CD14-positive monocyte (primary cell): ENCODE data around the gene NOL8. TPM values are rescaled to one million over a fixed set of nuclear protein-coding genes. Genes with fewer than 3 reads are reported as not detected.

ENCODE experiments used
- DNase-seq, 3 donors: peaks; one replicate each; pipeline ENCODE4 v3.0.0-alpha.2; 2011 to 2022
- H2AFZ ChIP-seq: 2 replicates; pipeline ENCODE4 v1.6.0; 2012; ENCODE audit warnings: mild to moderate bottlenecking, low read depth, low read length, inconsistent platforms; ENCODE audit not compliant: insufficient read depth, poor library complexity, severe bottlenecking
- H3K27ac ChIP-seq, 2 donors: 1 replicate in 1 of 2; 2 replicates in 1 of 2; pipeline ENCODE4 v1.5.1; 2012 to 2013; ENCODE audit warnings: low read length in 2 of 2, control low read depth in 1 of 2, inconsistent platforms in 1 of 2, low read depth in 1 of 2, mild to moderate bottlenecking in 1 of 2
- H3K27me3 ChIP-seq, 2 donors: one replicate each; pipeline versions ENCODE4 v1.6.0 to v1.6.1; 2011 to 2013; ENCODE audit warnings: low read length in 2 of 2; ENCODE audit not compliant: control insufficient read depth in 2 of 2, insufficient read depth in 2 of 2
- H3K36me3 ChIP-seq, 2 donors: replicated peaks in 1 of 2; 1 replicate in 1 of 2; 2 replicates in 1 of 2; pipeline versions ENCODE4 v1.5.1 to v1.6.1; 2012 to 2013; ENCODE audit warnings: low read length in 2 of 2, control low read depth in 1 of 2, inconsistent platforms in 1 of 2, mild to moderate bottlenecking in 1 of 2; ENCODE audit not compliant: insufficient read depth in 2 of 2, control insufficient read depth in 1 of 2
- H3K4me1 ChIP-seq, 2 donors: 1 replicate in 1 of 2; 2 replicates in 1 of 2; pipeline versions ENCODE4 v1.5.1 to v1.6.1; 2012 to 2013; ENCODE audit warnings: low read length in 2 of 2, control low read depth in 1 of 2, inconsistent platforms in 1 of 2, mild to moderate bottlenecking in 1 of 2, moderate library complexity in 1 of 2; ENCODE audit not compliant: insufficient read depth in 2 of 2, control insufficient read depth in 1 of 2
- H3K4me2 ChIP-seq: replicated peaks from 2 replicates; pipeline ENCODE3; 2012; ENCODE audit warnings: low read length, moderate library complexity, mild to moderate bottlenecking; ENCODE audit not compliant: poor library complexity, severe bottlenecking; ENCODE audit errors: extremely low read depth
- H3K4me3 ChIP-seq, 3 experiments: fragments of 200-600 bp in 1 of 3; sonication (generic) in 1 of 3; replicated peaks in 1 of 3; 1 replicate in 2 of 3; 2 replicates in 1 of 3; pipeline ENCODE4 v1.5.1; 2011 to 2013; ENCODE audit warnings: low read length in 3 of 3, mild to moderate bottlenecking in 3 of 3, control low read depth in 2 of 3, low read depth in 2 of 3, inconsistent platforms in 1 of 3, moderate library complexity in 1 of 3
- H3K79me2 ChIP-seq: 2 replicates; pipeline ENCODE4 v1.6.0; 2012; ENCODE audit warnings: mild to moderate bottlenecking, control low read depth, inconsistent platforms, low read length, moderate library complexity; ENCODE audit not compliant: insufficient read depth
- H3K9ac ChIP-seq: 2 replicates; pipeline ENCODE4 v1.6.0; 2017; ENCODE audit warnings: low read length, mild to moderate bottlenecking; ENCODE audit not compliant: insufficient read depth, poor library complexity, severe bottlenecking
- H3K9me3 ChIP-seq, 2 donors: replicated peaks in 1 of 2; 1 replicate in 1 of 2; 2 replicates in 1 of 2; pipeline versions ENCODE4 v1.5.1 to v1.6.1; 2012 to 2013; ENCODE audit warnings: low read length in 2 of 2, control low read depth in 1 of 2; ENCODE audit not compliant: control insufficient read depth in 1 of 2, insufficient read depth in 1 of 2
- H4K20me1 ChIP-seq: 2 replicates; pipeline ENCODE4 v1.6.0; 2012; ENCODE audit warnings: mild to moderate bottlenecking, low read length, control low read depth, moderate library complexity; ENCODE audit not compliant: insufficient read depth
- H3K27ac Mint-ChIP-seq, 7 donors: one replicate each; pipeline ENCODE4 v1.8.0; 2020; ENCODE audit warnings: mild to moderate bottlenecking in 7 of 7, mixed read lengths in 7 of 7, moderate library complexity in 6 of 7, inconsistent platforms in 2 of 7
- H3K27me3 Mint-ChIP-seq, 3 donors: one replicate each; pipeline ENCODE4 v1.8.0; 2021 to 2022; ENCODE audit warnings: low read depth in 3 of 3, mild to moderate bottlenecking in 3 of 3, mixed read lengths in 3 of 3, moderate library complexity in 3 of 3, inconsistent platforms in 1 of 3
- H3K36me3 Mint-ChIP-seq, 2 donors: one replicate each; pipeline ENCODE4 v1.8.0; 2020; ENCODE audit warnings: mixed read lengths in 2 of 2, inconsistent platforms in 1 of 2, mild to moderate bottlenecking in 1 of 2
- H3K4me1 Mint-ChIP-seq: one replicate; pipeline ENCODE4 v1.8.0; 2020; ENCODE audit warnings: mild to moderate bottlenecking, mixed read lengths
- H3K4me3 Mint-ChIP-seq, 2 donors: one replicate each; pipeline ENCODE4 v1.8.0; 2020; ENCODE audit warnings: mild to moderate bottlenecking in 2 of 2, mixed read lengths in 2 of 2, moderate library complexity in 1 of 2
- H3K9me3 Mint-ChIP-seq, 7 donors: one replicate each; pipeline ENCODE4 v1.8.0; 2020 to 2022; ENCODE audit warnings: mixed read lengths in 7 of 7, mild to moderate bottlenecking in 6 of 7, moderate library complexity in 6 of 7, inconsistent platforms in 2 of 7
- CTCF ChIP-seq: fragments of 200-600 bp; IDR thresholded peaks from one replicate; pipeline ENCODE4 v1.8.0; 2022; ENCODE audit warnings: antibody characterized with exemption, mild to moderate bottlenecking
- WGBS: methylation state at CpG from one replicate; pipeline ENCODE4 v1.1.5; 2013; ENCODE audit warnings: missing lambda C conversion rate; ENCODE audit not compliant: insufficient coverage; 5-methylcytosine and 5-hydroxymethylcytosine counted together
- intact Hi-C, 2 donors: fragments of 100-400 bp; cut with micrococcal nuclease; formaldehyde crosslinking; loops; one replicate each; pipeline versions ENCODE4 v1.15.0 to v1.15.1; 2023
- polyA plus RNA-seq, 3 donors: library from polyadenylated mRNA; depleted of rRNA in 1 of 3; unstranded in 2 of 3; stranded (reverse) in 1 of 3; fragments of 300-500 nt in 2 of 3; fragments of >200 nt in 1 of 3; fragmentation: Illumina TruSeq in 2 of 3; gene quantifications; 1 replicate in 2 of 3; 2 replicates in 1 of 3; pipeline ENCODE4 v1.2.3, GENCODE V29; 2012 to 2021

NOL8 gene
- polyA plus RNA-seq, 3 donors, result 2.9 to 22.0 (median 8.8) TPM

- Mint-ChIP-seq H3K27me3 (no peaks in the 10 kb centered on the region), H3K9me3 (peaks cover 0 to 6% (median 2%) of the 10 kb centered on the region in 7 donors), H3K4me1 (no peaks in the 10 kb centered on the region), H3K36me3 (peaks cover 24 to 40% of the 10 kb centered on the region in 2 donors), H3K27ac (peak overlapping the region in 1 of 7 donors; percentile 33), H3K4me3 (no peak overlapping the region)
- intact Hi-C loops, result no loop called here
- 89% methylated on average over 1 of the region's 1 CpG for WGBS
- no peak overlapping the region for H3K27ac ChIP-seq
- no peaks in the 10 kb centered on the region for H3K9me3 ChIP-seq
- DNase-seq, result no peak
- no peak overlapping the region for H3K4me2 ChIP-seq
- no peaks in the 10 kb centered on the region for H4K20me1 ChIP-seq
- H2AFZ ChIP-seq, result no peak overlapping the region
- H3K36me3 ChIP-seq, result peaks cover 3 to 42% of the 10 kb centered on the region in 2 donors
- H3K79me2 ChIP-seq, result no peaks in the 10 kb centered on the region
- TF ChIP-seq CTCF, result no peak
- H3K4me1 ChIP-seq, result no peaks in the 10 kb centered on the region
- H3K27me3 ChIP-seq, result no peaks in the 10 kb centered on the region
- H3K4me3 ChIP-seq, result no peak overlapping the region
- H3K9ac ChIP-seq, result no peak overlapping the region
Measured at GRCh38 chr9:92341578-92341977, 16.4 kb upstream of the NOL8 start.

- Histone ChIP-seq H3K4me2 (no peak overlapping the region), H3K4me3 (no peak overlapping the region), H2AFZ (no peak overlapping the region), H3K27ac (no peak overlapping the region), H3K27me3 (no peaks in the 10 kb centered on the region), H3K9ac (no peak overlapping the region), H3K79me2 (peaks cover 4% of the 10 kb centered on the region), H4K20me1 (no peaks in the 10 kb centered on the region), H3K9me3 (no peaks in the 10 kb centered on the region), H3K36me3 (peaks cover 3 to 29% of the 10 kb centered on the region in 2 donors), H3K4me1 (no peaks in the 10 kb centered on the region)
- H3K36me3 Mint-ChIP-seq, result peaks cover 10 to 38% of the 10 kb centered on the region in 2 donors
- intact Hi-C loops, result no loop called here
- peaks cover 0 to 2% (median 0%) of the 10 kb centered on the region in 3 donors for H3K27me3 Mint-ChIP-seq
- no peak for DNase-seq
- no peaks in the 10 kb centered on the region for H3K9me3 Mint-ChIP-seq
- peaks cover 1% of the 10 kb centered on the region for H3K4me1 Mint-ChIP-seq
- 94% methylated on average over 2 of the region's 2 CpGs for WGBS
- no peak for TF ChIP-seq CTCF
- H3K27ac Mint-ChIP-seq, result peak overlapping the region in 1 of 7 donors; percentile 23
- H3K4me3 Mint-ChIP-seq, result no peak overlapping the region
Measured at GRCh38 chr9:92333282-92333634, 8.1 kb upstream of the NOL8 start.
